Activated naive CD4-positive, alpha-beta T cell treated with anti-CD3 and anti-CD28 coated beads, Interleukin-2, amount 50 U/mL, for 24 hours (primary cell): ENCODE measurements around the gene THOP1.

Source experiments
- H3K27ac Mint-ChIP-seq: one replicate; pipeline ENCODE4 v1.8.0; 2021; ENCODE audit warnings: mild to moderate bottlenecking, mixed read lengths
- H3K27me3 Mint-ChIP-seq: one replicate; pipeline ENCODE4 v1.8.0; 2021; ENCODE audit warnings: mixed read lengths
- H3K36me3 Mint-ChIP-seq: one replicate; pipeline ENCODE4 v1.8.0; 2021; ENCODE audit warnings: mixed read lengths
- H3K4me1 Mint-ChIP-seq: one replicate; pipeline ENCODE4 v1.8.0; 2021; ENCODE audit warnings: mixed read lengths
- H3K4me3 Mint-ChIP-seq: one replicate; pipeline ENCODE4 v1.8.0; 2021; ENCODE audit warnings: mild to moderate bottlenecking, mixed read lengths
- H3K9me3 Mint-ChIP-seq: one replicate; pipeline ENCODE4 v1.8.0; 2021; ENCODE audit warnings: mixed read lengths

THOP1 gene

DNA sequence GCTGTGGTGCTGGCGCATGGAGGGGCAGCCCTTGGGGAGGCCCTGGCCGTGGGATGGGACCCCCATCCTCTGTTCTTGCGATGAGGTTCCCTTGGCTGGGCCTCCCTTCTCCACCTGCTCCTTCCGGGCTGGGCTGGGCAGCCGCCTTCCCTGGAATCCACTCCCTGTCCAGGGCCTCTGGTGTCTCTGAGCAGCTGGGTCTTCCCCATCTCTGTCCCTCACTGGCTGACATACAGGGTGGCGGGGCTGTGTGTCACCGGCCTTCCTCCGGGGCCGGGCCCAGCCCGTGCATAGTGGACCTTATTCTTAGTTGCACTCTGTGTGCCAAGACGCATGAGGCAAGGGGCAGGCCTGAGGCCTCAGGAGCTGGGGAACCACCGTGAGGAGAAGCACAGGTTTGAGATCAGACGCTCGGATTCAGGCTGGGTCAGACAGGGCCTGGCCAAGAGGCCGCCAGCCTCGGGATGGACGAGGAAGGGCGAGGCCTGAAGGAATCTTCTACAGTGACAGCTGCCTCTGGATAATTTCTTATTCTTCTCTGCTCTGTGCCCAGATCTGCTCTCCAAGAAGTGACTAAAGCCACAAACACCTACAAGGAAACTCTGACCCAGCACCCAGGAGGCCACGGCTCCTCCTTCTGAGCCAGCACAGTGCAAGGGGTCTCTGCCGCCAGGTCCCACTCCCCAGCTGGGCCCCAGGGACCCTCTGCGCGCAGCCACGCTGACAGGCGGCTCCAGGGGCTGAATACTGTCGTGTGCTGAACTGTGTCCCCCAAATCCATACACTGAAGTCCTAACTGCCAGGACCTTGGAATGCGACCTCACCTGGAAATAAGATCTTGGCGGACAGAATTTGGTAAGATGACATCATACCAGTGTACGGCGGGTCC, 13.3 kb upstream of the THOP1 start:
- Mint-ChIP-seq H3K4me3 (no peak overlapping the region), H3K27ac (no peak overlapping the region), H3K4me1 (peaks cover 30% of the 10 kb centered on the region)

DNA sequence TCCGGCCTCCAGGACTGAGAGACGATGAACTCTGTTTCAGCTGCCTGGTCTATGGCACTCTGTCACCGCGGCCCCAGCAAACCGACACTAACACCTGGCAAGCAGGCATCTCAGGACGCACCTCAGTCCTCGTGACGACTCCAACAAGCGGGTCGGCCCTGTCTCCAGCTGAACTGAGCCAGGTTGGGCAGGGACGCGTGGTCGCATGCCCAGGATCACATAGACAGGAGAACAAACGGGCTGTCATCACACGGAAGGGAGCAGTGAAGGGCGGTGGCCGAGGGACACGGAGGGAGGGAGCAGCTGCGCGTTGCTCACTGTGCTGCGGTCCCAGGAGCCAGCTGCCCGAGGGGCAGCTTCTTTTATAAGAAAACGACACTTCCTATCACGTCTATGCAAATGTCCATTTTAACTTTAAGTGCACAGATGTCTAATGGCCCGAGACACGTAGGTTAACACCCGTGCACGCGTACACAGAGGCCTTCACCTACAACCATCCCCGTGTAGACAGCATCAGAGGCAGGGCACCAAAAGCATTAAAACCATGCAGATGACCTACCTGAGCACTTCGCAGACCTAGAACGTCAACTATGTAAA, 11.1 kb upstream of the THOP1 start:
- H3K27me3 Mint-ChIP-seq, result no peaks in the 10 kb centered on the region
- peaks cover 2% of the 10 kb centered on the region for H3K36me3 Mint-ChIP-seq
- H3K9me3 Mint-ChIP-seq, result no peaks in the 10 kb centered on the region
- peaks cover 34% of the 10 kb centered on the region for H3K4me1 Mint-ChIP-seq
- H3K4me3 Mint-ChIP-seq, result peak overlapping the region; percentile 54
- no peak overlapping the region for H3K27ac Mint-ChIP-seq

More for the DNA sequence above, 13.3 kb upstream of the THOP1 start:
- Mint-ChIP-seq H3K27me3 (no peaks in the 10 kb centered on the region), H3K36me3 (peaks cover 2% of the 10 kb centered on the region), H3K9me3 (no peaks in the 10 kb centered on the region)

DNA sequence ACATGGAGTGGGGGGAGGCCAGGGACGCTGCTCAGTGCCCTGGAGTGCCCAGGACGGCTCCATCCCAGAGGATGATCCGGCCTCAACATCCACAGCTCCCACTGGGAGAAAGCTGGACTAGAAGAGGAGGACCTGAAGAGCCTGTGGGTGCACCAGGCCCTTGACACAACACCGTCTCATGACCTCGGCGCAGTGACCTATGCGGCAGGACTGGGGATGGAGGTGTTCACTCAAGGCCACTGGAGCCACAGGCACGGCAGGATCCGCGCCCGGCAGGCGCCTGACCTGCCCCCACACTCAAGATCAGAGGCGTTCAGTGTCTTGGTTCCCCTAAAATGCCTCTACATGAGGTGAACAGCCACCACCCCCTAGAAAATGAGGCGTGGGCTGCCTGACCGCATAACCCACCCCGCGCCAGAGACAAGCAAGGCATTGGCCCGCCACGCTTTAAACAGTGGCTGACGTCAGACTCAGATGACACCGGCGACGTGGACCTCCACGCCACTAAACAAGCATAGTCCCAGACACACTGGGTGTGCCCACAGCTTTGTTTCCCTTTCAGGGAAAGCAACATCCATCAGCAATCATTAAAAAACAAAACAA, 10.2 kb upstream of the THOP1 start:
- Mint-ChIP-seq H3K27me3 (no peaks in the 10 kb centered on the region), H3K9me3 (no peaks in the 10 kb centered on the region), H3K4me1 (peaks cover 35% of the 10 kb centered on the region), H3K4me3 (peak overlapping the region; percentile 89), H3K27ac (peak overlapping the region; percentile 95), H3K36me3 (peaks cover 2% of the 10 kb centered on the region)

DNA sequence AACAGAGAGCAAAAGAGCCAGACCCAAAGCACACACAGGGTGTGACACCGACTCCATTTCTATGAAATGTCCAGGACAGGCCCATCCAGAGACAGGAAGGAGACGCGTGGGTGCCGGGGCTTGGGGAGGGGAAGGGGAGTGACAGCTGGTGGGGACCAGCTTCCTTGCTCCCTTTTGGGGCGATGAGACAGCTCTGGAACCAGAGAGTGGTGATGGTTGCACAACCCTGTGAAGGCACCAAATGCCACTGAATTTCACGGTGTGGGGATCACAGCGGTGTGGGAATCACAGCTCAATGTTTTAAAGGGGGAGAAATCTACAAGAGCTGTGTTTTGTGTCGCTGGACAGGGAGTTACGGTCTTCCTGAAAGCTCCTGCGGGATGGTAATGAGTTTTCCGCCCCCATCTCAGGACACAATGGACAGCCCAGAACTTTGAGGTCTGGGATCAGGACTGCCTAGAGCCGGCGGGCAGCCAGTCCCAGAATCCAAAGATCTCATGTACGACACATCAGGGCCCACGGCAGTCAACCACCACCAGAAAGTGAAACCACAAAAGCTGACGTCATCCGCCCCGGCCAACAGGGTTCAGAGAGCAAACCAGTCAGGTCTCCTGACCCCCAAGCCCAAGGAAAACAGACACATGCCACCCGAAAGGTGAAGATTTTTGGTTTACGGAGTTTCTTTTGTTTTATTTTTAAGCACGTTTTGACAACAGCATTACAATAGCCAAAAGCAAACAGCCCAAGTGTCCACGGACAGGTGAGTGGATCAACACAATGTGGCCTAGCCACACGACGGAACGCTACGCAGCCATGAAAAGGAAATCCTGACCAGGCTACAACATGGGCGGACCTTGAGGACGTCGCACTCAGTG, 9.5 kb upstream of the THOP1 start:
- peak overlapping the region; percentile 89 for H3K4me3 Mint-ChIP-seq
- peaks cover 43% of the 10 kb centered on the region for H3K4me1 Mint-ChIP-seq
- H3K36me3 Mint-ChIP-seq, result peaks cover 2% of the 10 kb centered on the region
- H3K27me3 Mint-ChIP-seq, result no peaks in the 10 kb centered on the region
- peak overlapping the region; percentile 95 for H3K27ac Mint-ChIP-seq
- no peaks in the 10 kb centered on the region for H3K9me3 Mint-ChIP-seq

DNA sequence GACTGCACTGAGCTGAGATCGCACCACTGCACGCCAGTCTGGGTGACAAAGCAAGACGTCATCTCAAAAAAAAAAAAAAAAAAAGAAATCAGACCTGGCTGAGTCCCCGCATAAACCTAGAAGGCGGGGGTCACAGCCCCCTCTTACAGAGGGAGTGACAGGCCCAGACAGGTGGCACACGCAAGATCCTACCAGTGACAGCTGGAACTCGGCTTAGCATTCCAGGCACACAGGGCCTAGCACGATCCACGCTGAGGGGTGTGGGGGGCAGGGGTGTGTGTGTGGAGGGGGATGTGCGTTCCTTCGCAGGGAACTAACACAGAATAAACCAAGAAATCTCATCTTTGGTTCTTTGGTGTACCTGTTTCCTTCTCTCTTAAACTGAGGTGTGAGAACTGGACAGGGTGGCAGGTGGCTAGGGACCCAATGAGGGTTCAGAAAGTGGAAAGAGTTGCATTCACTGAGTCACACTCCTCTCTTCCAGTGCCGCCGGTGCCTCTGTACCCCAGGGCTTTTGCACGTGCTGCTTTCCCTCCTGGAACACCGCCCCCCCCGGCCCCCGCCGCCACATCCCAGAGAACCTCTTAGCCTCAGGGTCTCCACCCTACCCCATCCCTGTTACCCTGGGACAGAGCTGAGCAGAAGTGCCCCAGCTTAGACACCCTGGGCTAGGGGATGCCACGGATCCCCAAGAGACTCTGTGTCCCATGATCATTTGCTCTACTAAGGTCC, 7.2 kb upstream of the THOP1 start:
- peaks cover 2% of the 10 kb centered on the region for H3K36me3 Mint-ChIP-seq

DNA sequence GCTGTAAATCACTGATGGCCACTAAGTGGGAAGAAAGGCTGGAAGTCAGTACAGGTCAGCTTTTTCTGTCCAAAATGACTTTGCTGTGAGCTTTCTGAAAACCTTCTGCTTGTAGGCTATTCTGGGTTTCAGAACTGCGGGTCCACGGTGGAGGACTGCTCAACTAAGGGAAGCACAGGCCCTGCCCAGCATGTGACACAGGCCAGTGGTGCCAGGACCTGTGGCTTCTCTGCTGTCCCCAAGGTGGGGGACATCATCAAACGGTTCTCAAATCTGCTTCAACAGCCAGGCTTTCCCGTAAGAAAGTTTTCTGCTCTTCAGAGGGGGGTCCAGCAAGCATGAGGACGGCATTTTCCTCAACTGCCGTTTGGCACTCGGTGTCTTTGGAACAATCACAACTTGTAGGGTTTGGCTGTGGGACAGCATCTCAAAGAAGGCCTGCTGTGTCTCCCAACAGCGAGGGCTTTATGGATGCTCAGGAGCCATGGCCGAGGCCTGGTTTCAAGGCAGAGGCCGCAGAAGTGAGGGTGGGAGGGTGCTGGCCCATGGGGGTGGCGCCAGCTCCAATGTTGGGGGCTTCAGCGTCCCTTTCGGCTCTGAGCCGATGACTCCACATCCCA, 6.1 kb upstream of the THOP1 start:
- Mint-ChIP-seq H3K4me1 (peaks cover 61% of the 10 kb centered on the region), H3K36me3 (peaks cover 2% of the 10 kb centered on the region), H3K4me3 (no peak overlapping the region), H3K9me3 (no peaks in the 10 kb centered on the region), H3K27me3 (no peaks in the 10 kb centered on the region), H3K27ac (no peak overlapping the region)

More for the DNA sequence above, 7.2 kb upstream of the THOP1 start:
- H3K27ac Mint-ChIP-seq, result no peak overlapping the region
- no peaks in the 10 kb centered on the region for H3K27me3 Mint-ChIP-seq
- no peak overlapping the region for H3K4me3 Mint-ChIP-seq
- peaks cover 51% of the 10 kb centered on the region for H3K4me1 Mint-ChIP-seq
- no peaks in the 10 kb centered on the region for H3K9me3 Mint-ChIP-seq

DNA sequence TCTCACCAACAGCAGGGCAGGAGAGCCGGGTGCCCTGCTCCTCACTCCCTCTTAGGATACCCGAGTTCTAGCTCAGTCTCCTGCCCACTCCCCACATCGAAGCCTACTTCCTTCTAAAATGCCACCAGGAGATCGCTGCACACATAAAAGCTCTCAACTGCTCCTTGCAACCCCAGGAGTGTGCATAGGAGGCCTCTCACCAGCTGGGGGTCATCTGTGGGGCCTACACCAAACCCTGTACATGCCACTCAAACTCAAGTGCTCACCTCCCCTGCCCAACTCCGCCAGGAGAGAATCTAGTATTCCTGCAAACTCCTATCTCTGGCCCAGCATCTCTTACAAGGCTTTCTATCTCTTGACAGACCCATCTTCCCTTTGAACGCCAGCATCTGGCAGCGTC, 5.0 kb upstream of the THOP1 start:
- Mint-ChIP-seq H3K36me3 (peaks cover 2% of the 10 kb centered on the region), H3K27ac (peak overlapping the region; percentile 44), H3K27me3 (no peaks in the 10 kb centered on the region), H3K9me3 (no peaks in the 10 kb centered on the region), H3K4me3 (peak overlapping the region; percentile 93), H3K4me1 (peaks cover 55% of the 10 kb centered on the region)

DNA sequence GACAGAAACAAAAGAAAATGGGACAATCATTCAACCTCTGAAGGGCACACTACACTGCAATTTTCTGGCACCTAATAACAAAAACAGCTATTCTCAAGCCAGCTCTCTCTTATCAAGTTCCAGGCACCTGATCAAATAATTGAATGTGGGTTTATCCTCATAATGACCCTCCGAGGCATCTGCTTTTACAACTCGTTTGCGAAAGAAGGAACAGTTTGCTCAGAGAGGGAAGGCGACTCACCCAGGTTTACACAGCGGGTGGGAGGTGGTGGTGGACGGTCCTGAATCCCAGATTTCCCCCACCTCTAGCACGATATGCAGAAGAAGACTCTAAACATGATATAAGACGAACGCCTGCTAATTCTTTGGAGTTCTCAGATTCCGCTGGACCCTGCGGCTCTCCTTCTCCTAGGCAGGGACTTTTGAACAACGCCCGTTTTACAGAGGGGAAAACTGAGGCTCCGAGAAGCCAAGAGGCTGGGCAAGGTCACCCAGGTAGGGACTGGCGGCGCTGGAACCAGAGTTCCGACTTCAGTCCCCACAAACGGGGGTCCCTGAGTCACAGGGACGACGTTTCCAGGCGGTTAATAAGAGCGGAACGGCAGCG, 2.9 kb upstream of the THOP1 start:
- H3K27me3 Mint-ChIP-seq, result no peaks in the 10 kb centered on the region
- peak overlapping the region; percentile 93 for H3K4me3 Mint-ChIP-seq

DNA sequence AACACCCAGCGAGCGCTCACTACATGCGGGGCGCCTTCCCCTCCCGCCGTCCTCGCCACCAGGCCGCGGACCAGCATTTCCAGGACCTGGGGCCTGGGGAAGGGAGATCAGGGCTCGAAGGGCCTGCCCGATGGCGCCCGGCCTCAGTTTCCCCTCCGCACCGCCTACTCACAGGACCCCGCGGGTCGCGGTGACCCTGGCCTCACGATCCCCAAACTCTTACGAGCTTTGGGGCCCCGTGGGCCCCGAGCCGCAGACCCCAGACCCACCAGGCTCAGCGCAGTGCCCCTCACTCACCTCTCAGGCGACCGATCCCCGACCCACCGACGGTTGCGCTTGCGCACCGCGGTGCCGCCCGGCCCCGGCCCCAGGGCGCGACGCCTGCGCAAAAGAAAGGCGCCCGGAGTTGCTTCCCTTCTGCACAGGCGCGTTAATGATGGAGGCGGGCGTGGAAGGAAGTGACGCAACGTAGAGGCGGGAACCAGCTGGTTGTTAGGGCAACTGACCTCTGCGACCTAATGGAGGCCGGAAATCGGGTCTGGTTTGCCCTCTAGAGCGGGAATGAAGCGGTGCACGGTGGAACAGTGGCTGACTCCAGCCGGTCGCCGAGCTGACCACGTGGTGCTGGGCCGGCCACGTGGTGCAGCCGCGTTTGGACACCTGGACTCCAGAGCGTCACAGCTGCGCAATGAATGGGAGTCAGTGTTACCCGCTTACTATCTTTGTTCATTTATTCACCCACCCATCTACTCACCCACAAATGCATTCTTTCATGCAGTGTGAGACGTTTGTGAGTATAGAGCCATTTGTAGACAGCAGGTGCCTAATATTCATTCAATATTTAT, 2.1 kb upstream of the THOP1 start, which contains the start of gene SGTA:
Gene SGTA, minus strand, starts transcription at position 338 of the 845 bp plus-strand sequence. CDS start 14,205 bp downstream, outside the sequence.
- Mint-ChIP-seq H3K27me3 (no peaks in the 10 kb centered on the region), H3K36me3 (no peaks in the 10 kb centered on the region), H3K4me1 (peaks cover 53% of the 10 kb centered on the region)

More for the DNA sequence above, 2.9 kb upstream of the THOP1 start:
- H3K27ac Mint-ChIP-seq, result peak overlapping the region; percentile 80
- no peaks in the 10 kb centered on the region for H3K9me3 Mint-ChIP-seq
- no peaks in the 10 kb centered on the region for H3K36me3 Mint-ChIP-seq
- H3K4me1 Mint-ChIP-seq, result peaks cover 51% of the 10 kb centered on the region

DNA sequence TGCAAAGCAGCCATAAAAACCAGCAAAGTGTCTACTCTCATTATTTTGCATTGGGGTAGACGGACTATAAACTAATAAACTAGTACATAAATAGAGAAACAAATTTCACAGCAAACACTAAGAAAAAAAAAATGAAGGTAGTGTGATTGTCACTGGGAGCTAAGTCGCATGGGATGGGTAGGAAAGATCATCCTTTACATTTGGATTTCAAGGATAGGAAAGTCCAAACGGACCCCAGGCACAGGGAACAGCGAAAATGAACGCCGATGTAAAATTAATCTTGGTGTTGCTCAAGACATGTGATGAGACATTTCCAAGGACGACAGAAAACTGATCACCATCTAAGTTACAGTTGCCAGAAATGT, 1.5 kb upstream of the THOP1 start:
- Mint-ChIP-seq H3K4me1 (peaks cover 49% of the 10 kb centered on the region), H3K9me3 (no peaks in the 10 kb centered on the region), H3K27me3 (no peaks in the 10 kb centered on the region), H3K36me3 (no peaks in the 10 kb centered on the region), H3K4me3 (peak overlapping the region; percentile 93), H3K27ac (peak overlapping the region; percentile 98)

More for the DNA sequence above, 2.1 kb upstream of the THOP1 start, which contains the start of gene SGTA:
- H3K4me3 Mint-ChIP-seq, result peak within 1 kb of the TSS; percentile 93
- H3K27ac Mint-ChIP-seq, result peak within 1 kb of the TSS; percentile 98
- no peaks in the 10 kb centered on the region for H3K9me3 Mint-ChIP-seq

DNA sequence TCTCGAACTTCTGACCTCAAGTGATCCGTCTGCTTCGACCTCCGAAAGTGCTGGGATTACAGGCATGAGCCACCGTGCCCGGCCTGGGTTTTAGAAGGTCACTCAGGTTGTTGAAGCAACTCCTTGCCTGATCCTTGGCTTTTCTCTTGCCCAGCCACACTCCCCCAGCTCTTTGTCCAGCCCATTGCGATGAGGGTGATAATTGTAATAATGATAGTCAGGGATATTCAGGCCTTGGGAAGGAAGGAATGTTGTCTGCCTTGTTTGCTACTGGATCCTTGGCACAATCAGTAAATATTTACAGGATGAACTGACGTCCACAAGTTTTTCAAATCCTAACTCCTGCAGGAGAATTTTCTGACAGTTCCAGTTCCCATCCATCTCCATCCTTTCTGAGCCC, 1.8 kb downstream of the THOP1 start:
- peak overlapping the region; percentile 97 for H3K4me3 Mint-ChIP-seq
- no peaks in the 10 kb centered on the region for H3K36me3 Mint-ChIP-seq
- H3K27ac Mint-ChIP-seq, result no peak overlapping the region
- no peaks in the 10 kb centered on the region for H3K27me3 Mint-ChIP-seq
- peaks cover 31% of the 10 kb centered on the region for H3K4me1 Mint-ChIP-seq
- no peaks in the 10 kb centered on the region for H3K9me3 Mint-ChIP-seq

DNA sequence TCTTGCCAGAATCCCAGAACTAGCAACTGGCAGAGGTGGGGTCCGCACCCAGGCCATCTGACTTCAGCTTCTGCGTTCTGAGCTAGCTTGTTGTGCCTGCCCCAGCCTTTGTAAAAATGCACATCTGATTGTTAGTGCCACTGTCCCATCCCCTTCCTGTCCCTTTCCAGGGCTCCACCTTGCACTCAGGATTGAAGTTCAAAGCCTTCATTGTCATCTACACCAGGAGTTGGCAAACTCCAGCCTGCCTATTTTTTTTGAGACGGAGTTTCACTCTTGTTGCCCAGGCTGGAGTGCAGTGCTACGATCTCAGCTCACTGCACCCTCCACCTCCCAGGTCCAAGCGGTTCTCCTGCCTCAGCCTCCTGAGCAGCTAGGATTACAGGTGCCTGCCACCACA, 2.9 kb downstream of the THOP1 start:
- Mint-ChIP-seq H3K4me3 (peak overlapping the region; percentile 42), H3K36me3 (no peaks in the 10 kb centered on the region), H3K4me1 (peaks cover 28% of the 10 kb centered on the region), H3K27me3 (no peaks in the 10 kb centered on the region), H3K27ac (peak overlapping the region; percentile 17), H3K9me3 (no peaks in the 10 kb centered on the region)

DNA sequence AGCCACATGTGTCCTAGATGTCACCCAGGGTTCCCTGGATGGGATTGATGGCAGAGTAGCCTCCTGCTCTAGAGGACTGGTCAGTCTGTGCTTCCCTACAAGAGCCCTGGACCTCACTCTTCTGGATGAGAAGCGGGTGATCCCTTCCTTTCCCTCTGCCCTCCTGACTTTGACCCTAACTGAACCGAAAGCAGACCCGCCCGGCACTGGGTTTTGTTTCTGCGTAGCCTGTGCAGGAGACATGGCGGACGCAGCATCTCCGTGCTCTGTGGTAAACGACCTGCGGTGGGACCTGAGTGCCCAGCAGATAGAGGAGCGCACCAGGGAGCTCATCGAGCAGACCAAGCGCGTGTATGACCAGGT, 4.9 kb downstream of the THOP1 start:
- H3K4me1 Mint-ChIP-seq, result peaks cover 16% of the 10 kb centered on the region
- no peaks in the 10 kb centered on the region for H3K27me3 Mint-ChIP-seq
- peaks cover under 1% of the 10 kb centered on the region for H3K36me3 Mint-ChIP-seq
- H3K27ac Mint-ChIP-seq, result no peak overlapping the region
- no peak overlapping the region for H3K4me3 Mint-ChIP-seq
- H3K9me3 Mint-ChIP-seq, result no peaks in the 10 kb centered on the region
